HEK293 (cell line): ENCODE results near the gene CRACDL.

ENCODE experiments used
- CTCF ChIA-PET: fragments of 350-600 bp; formaldehyde crosslinking; extraction: SDS; loops from one replicate; lab custom pipeline; 2021; ENCODE audit warnings: antibody characterized with exemption; lab: Yijun Ruan, JAX
- POLR2A ChIA-PET: fragments of 300-600 bp; formaldehyde crosslinking; extraction: SDS; loops from one replicate; lab custom pipeline; 2020; ENCODE audit warnings: antibody characterized with exemption, inconsistent platforms; lab: Yijun Ruan, JAX
- H3K27ac ChIP-seq: fragments of 200-500 bp; sonication (Bioruptor generic); 2 replicates; pipeline ENCODE4 v1.5.1; 2014; ENCODE audit warnings: low read depth, low read length, control low read depth, inconsistent platforms; ENCODE audit errors: extremely low read depth
- H3K36me3 ChIP-seq, 2 experiments: fragments of 200-500 bp in 1 of 2; sonication (Bioruptor generic) in 1 of 2; 1 replicate in 1 of 2; 2 replicates in 1 of 2; pipeline ENCODE4 v1.5.1; 2014 to 2017; ENCODE audit warnings: inconsistent platforms in 2 of 2, low read length in 2 of 2; ENCODE audit not compliant: control insufficient read depth in 2 of 2, insufficient read depth in 1 of 2
- H3K4me1 ChIP-seq: fragments of 200-500 bp; sonication (Bioruptor generic); 2 replicates; pipeline ENCODE4 v1.5.1; 2014; ENCODE audit warnings: mild to moderate bottlenecking, low read length, inconsistent platforms; ENCODE audit not compliant: control insufficient read depth, insufficient read depth
- H3K4me3 ChIP-seq: 2 replicates; pipeline ENCODE4 v1.5.1; 2011; ENCODE audit warnings: low read depth, mild to moderate bottlenecking, control low read depth, low read length, moderate library complexity
- H3K9me3 ChIP-seq: fragments of 200-500 bp; sonication (Bioruptor generic); 2 replicates; pipeline ENCODE4 v1.5.1; 2014; ENCODE audit warnings: low read depth, low read length, inconsistent platforms; ENCODE audit not compliant: control insufficient read depth, insufficient read depth
- GLI2 ChIP-seq: fragments of 450-650 bp; formaldehyde crosslinking; IDR thresholded peaks from 2 replicates; pipeline ENCODE4; 2017; ENCODE audit warnings: missing biosample characterization, missing genetic modification characterization, low read depth, borderline replicate concordance
- HIC1 ChIP-seq: fragments of 450-650 bp; formaldehyde crosslinking; IDR thresholded peaks from 2 replicates; pipeline ENCODE4 v1.5.1; 2016; ENCODE audit warnings: missing biosample characterization, missing genetic modification characterization
- HOXD13 ChIP-seq: sonication (generic); formaldehyde crosslinking; IDR thresholded peaks from 2 replicates; pipeline ENCODE4 v1.8.0; 2022; ENCODE audit warnings: missing genetic modification reagents, borderline replicate concordance
- KLF10 ChIP-seq: fragments of 450-650 bp; IDR thresholded peaks from 2 replicates; pipeline ENCODE4 v1.5.1; 2018; ENCODE audit warnings: missing biosample characterization, mild to moderate bottlenecking, missing genetic modification characterization
- KLF16 ChIP-seq: fragments of 450-650 bp; formaldehyde crosslinking; IDR thresholded peaks from 2 replicates; pipeline ENCODE4 v1.5.1; 2017; ENCODE audit warnings: missing biosample characterization, missing genetic modification characterization
- PBX3 ChIP-seq: sonication (generic); formaldehyde crosslinking; IDR thresholded peaks from 2 replicates; pipeline ENCODE4 v1.8.1; 2022; ENCODE audit warnings: mild to moderate bottlenecking, moderate library complexity, missing genetic modification reagents
- REPIN1 ChIP-seq: fragments of 450-650 bp; formaldehyde crosslinking; IDR thresholded peaks from 2 replicates; pipeline ENCODE4 v1.5.1; 2017; ENCODE audit warnings: missing biosample characterization, missing genetic modification characterization, low read depth
- ZNF146 ChIP-seq: fragments of 450-650 bp; formaldehyde crosslinking; IDR thresholded peaks from 2 replicates; pipeline ENCODE4 v1.5.1; 2016; ENCODE audit warnings: missing biosample characterization, missing genetic modification characterization
- ZNF202 ChIP-seq: fragments of 450-650 bp; formaldehyde crosslinking; IDR thresholded peaks from 2 replicates; pipeline ENCODE4 v1.5.1; 2016; ENCODE audit warnings: missing biosample characterization, missing genetic modification characterization, borderline replicate concordance
- ZNF23 ChIP-seq: fragments of 450-650 bp; formaldehyde crosslinking; IDR thresholded peaks from 2 replicates; pipeline ENCODE4 v1.5.1; 2016; ENCODE audit warnings: missing biosample characterization, missing genetic modification characterization, borderline replicate concordance
- ZNF341 ChIP-seq: fragments of 450-650 bp; formaldehyde crosslinking; IDR thresholded peaks from 2 replicates; pipeline ENCODE4; 2016; ENCODE audit warnings: low read depth, missing biosample characterization, missing genetic modification characterization
- ZNF488 ChIP-seq: fragments of 450-650 bp; formaldehyde crosslinking; IDR thresholded peaks from 2 replicates; pipeline ENCODE4 v1.5.1; 2016; ENCODE audit warnings: missing biosample characterization, missing genetic modification characterization
- ZNF623 ChIP-seq: fragments of 450-650 bp; formaldehyde crosslinking; IDR thresholded peaks from 2 replicates; pipeline ENCODE4 v1.5.1; 2016; ENCODE audit warnings: missing biosample characterization, missing genetic modification characterization
- ZNF701 ChIP-seq: fragments of 450-650 bp; formaldehyde crosslinking; IDR thresholded peaks from 2 replicates; pipeline ENCODE4 v1.5.1; 2016; ENCODE audit warnings: missing biosample characterization, missing genetic modification characterization
- ZSCAN23 ChIP-seq: fragments of 450-650 bp; formaldehyde crosslinking; IDR thresholded peaks from 2 replicates; pipeline ENCODE4 v1.5.1; 2016; ENCODE audit warnings: missing biosample characterization, missing genetic modification characterization
- TF ChIP-seq, protein P1 (sequence below): fragments of 450-650 bp; formaldehyde crosslinking; IDR thresholded peaks from 2 replicates; pipeline ENCODE4 v1.5.1; 2016; ENCODE audit warnings: missing biosample characterization, missing genetic modification characterization
- TF ChIP-seq, protein P2 (sequence below): IDR thresholded peaks from 2 replicates; pipeline ENCODE4 v1.6.1; 2011; ENCODE audit warnings: mild to moderate bottlenecking, low read depth, low read length, borderline replicate concordance

CRACDL gene

DNA sequence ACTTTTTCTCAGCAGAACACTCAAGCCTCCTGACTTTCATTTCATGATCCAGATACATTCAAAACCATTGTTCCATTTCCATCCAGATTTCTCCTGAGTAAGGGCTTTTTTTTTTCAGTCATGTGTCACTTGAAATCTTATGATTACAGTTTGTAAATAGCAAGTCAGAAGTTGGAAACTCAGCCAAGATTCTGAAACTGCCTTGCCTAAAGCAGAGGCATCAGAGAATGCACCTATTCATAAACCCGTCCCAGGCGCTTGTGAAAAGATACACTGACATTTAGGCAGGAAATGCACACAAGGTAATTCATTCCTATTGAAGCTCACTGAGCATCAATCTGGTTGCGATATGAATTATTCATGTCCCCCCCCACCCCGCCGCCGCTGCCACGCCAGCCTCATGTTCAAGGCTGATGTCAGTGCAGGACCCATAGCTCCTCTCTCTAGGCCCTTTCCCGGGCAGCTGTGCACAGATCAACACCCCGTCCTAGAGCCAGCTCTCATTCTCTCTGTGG is 174.7 kb downstream of the CRACDL start:
- ChIA-PET POLR2A (no interaction called here), CTCF (no interaction called here)

More for the DNA sequence above, 174.7 kb downstream of the CRACDL start:
- Histone ChIP-seq H3K9me3 (no peaks in the 10 kb centered on the region), H3K4me3 (no peak overlapping the region), H3K4me1 (no peaks in the 10 kb centered on the region), H3K27ac (no peak overlapping the region), H3K36me3 (no peaks in the 10 kb centered on the region)
- TF ChIP-seq ZNF341 (no peak), ZNF623 (no peak), ZNF701 (tag by site-specific recombination) (no peak), HOXD13 (CRISPR knock-in tag) (no peak), PBX3 (CRISPR knock-in tag) (no peak), KLF10 (tag by site-specific recombination) (no peak), REPIN1 (tag by site-specific recombination) (no peak), ZSCAN23 (tag by site-specific recombination) (no peak), ZNF488 (tag by site-specific recombination) (no peak), ZNF23 (no peak), ZNF202 (no peak), HIC1 (tag by site-specific recombination) (no peak), ZNF146 (tag by site-specific recombination) (no peak), KLF16 (no peak), GLI2 (tag by site-specific recombination) (no peak)
- TF ChIP-seq, protein P1, sequence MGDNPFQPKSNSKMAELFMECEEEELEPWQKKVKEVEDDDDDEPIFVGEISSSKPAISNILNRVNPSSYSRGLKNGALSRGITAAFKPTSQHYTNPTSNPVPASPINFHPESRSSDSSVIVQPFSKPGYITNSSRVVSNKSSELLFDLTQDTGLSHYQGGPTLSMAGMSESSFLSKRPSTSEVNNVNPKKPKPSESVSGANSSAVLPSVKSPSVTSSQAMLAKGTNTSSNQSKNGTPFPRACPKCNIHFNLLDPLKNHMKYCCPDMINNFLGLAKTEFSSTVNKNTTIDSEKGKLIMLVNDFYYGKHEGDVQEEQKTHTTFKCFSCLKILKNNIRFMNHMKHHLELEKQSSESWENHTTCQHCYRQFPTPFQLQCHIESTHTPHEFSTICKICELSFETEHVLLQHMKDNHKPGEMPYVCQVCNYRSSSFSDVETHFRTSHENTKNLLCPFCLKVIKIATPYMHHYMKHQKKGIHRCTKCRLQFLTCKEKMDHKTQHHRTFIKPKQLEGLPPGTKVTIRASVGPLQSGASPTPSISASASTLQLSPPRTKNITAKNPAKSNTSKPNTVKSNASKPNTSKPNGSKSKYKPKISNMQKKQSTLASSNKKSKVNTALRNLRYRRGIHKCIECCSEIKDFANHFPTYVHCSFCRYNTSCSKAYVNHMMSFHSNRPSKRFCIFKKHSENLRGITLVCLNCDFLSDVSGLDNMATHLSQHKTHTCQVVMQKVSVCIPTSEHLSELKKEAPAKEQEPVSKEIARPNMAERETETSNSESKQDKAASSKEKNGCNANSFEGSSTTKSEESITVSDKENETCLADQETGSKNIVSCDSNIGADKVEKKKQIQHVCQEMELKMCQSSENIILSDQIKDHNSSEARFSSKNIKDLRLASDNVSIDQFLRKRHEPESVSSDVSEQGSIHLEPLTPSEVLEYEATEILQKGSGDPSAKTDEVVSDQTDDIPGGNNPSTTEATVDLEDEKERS (tag by site-specific recombination): no peak
- TF ChIP-seq, protein P2, sequence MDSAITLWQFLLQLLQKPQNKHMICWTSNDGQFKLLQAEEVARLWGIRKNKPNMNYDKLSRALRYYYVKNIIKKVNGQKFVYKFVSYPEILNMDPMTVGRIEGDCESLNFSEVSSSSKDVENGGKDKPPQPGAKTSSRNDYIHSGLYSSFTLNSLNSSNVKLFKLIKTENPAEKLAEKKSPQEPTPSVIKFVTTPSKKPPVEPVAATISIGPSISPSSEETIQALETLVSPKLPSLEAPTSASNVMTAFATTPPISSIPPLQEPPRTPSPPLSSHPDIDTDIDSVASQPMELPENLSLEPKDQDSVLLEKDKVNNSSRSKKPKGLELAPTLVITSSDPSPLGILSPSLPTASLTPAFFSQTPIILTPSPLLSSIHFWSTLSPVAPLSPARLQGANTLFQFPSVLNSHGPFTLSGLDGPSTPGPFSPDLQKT: no peak
